H1 (cell line): ENCODE data around the gene TMEM139. TPM values are rescaled to one million over a fixed set of nuclear protein-coding genes. Genes with fewer than 3 reads are reported as not detected.

Experiments used
- CTCF ChIA-PET: fragments of 300-600 bp; sonication (Branson Sonifier 250); formaldehyde crosslinking; loops from one replicate; lab custom pipeline; 2021; ENCODE audit not compliant: partially characterized antibody; lab: Charles Lee
- POLR2A ChIA-PET: fragments of 300-600 bp; sonication (Branson Sonifier 250); formaldehyde crosslinking; loops from one replicate; lab custom pipeline; 2021; ENCODE audit warnings: inconsistent platforms; ENCODE audit not compliant: partially characterized antibody; lab: Charles Lee
- DNase-seq, 2 experiments: peaks; one replicate each; pipeline versions ENCODE4 v3.0.0 to v3.0.0-alpha.2; 2010 to 2022; ENCODE audit warnings: low spot score in 2 of 2, low read depth in 1 of 2, mixed read lengths in 1 of 2
- FAIRE-seq: peaks from 2 replicates; lab custom pipeline; 2011; peaks lifted over from hg19 to GRCh38; lab: Jason Lieb, UNC
- H2AFZ ChIP-seq: 2 replicates; pipeline ENCODE4 v1.8.1; 2012; ENCODE audit warnings: low read length, inconsistent platforms
- H2AK5ac ChIP-seq: 2 replicates; pipeline ENCODE4 v1.6.1; 2013; ENCODE audit warnings: low read depth, low read length
- H2BK120ac ChIP-seq: replicated peaks from 2 replicates; pipeline ENCODE3; 2013; ENCODE audit warnings: low read depth, low read length, inconsistent platforms
- H2BK12ac ChIP-seq: 2 replicates; pipeline ENCODE4 v1.6.1; 2013; ENCODE audit warnings: low read depth, low read length
- H2BK15ac ChIP-seq: 2 replicates; pipeline ENCODE4 v1.6.1; 2013; ENCODE audit warnings: low read length
- H2BK20ac ChIP-seq: 2 replicates; pipeline ENCODE4 v1.6.1; 2013; ENCODE audit warnings: low read length
- H2BK5ac ChIP-seq: 2 replicates; pipeline ENCODE4 v1.6.1; 2013; ENCODE audit warnings: low read depth, low read length
- H3K14ac ChIP-seq: 2 replicates; pipeline ENCODE4 v1.6.1; 2013; ENCODE audit warnings: inconsistent platforms; ENCODE audit not compliant: insufficient read length
- H3K18ac ChIP-seq: 2 replicates; pipeline ENCODE4 v1.6.1; 2013; ENCODE audit warnings: low read length; ENCODE audit errors: extremely low read depth
- H3K23ac ChIP-seq: 2 replicates; pipeline ENCODE4 v1.6.1; 2013; ENCODE audit warnings: inconsistent platforms; ENCODE audit not compliant: insufficient read length
- H3K23me2 ChIP-seq: 2 replicates; pipeline ENCODE4 v1.6.1; 2013; ENCODE audit warnings: low read depth, low read length
- H3K27ac ChIP-seq: 2 replicates; pipeline ENCODE4 v1.6.1; 2011; ENCODE audit warnings: low read depth, low read length, inconsistent platforms
- H3K27me3 ChIP-seq, 4 experiments: replicated peaks in 1 of 4; 1 replicate in 1 of 4; 2 replicates in 3 of 4; pipeline versions ENCODE4 v1.6.1 to v1.8.1; 2011 to 2013; ENCODE audit warnings: low read length in 3 of 4, mild to moderate bottlenecking in 3 of 4, inconsistent platforms in 2 of 4, mixed read lengths in 2 of 4, moderate library complexity in 1 of 4; ENCODE audit not compliant: control insufficient read depth in 3 of 4, insufficient read depth in 3 of 4; ENCODE audit errors: extremely low read depth in 1 of 4
- H3K36me3 ChIP-seq, 4 experiments: 2 replicates each; pipeline versions ENCODE4 v1.6.1 to v1.8.1; 2011 to 2013; ENCODE audit warnings: mild to moderate bottlenecking in 4 of 4, low read length in 3 of 4, moderate library complexity in 2 of 4, control low read depth in 1 of 4, inconsistent platforms in 1 of 4; ENCODE audit not compliant: insufficient read depth in 4 of 4, control insufficient read depth in 2 of 4
- H3K4ac ChIP-seq: replicated peaks from 2 replicates; pipeline ENCODE3; 2013; ENCODE audit warnings: low read length, low read depth, mixed read lengths, inconsistent platforms; ENCODE audit not compliant: insufficient read length
- H3K4me1 ChIP-seq, 4 experiments: replicated peaks in 1 of 4; 1 replicate in 1 of 4; 2 replicates in 3 of 4; pipeline versions ENCODE4 v1.6.1 to v1.8.1; 2011 to 2013; ENCODE audit warnings: low read length in 3 of 4, inconsistent platforms in 2 of 4, mixed read lengths in 1 of 4; ENCODE audit not compliant: insufficient read depth in 4 of 4, control insufficient read depth in 3 of 4
- H3K4me2 ChIP-seq, 2 experiments: 2 replicates each; pipeline versions ENCODE4 v1.6.1 to v1.8.1; 2011 to 2013; ENCODE audit warnings: low read depth in 2 of 2, low read length in 2 of 2, control low read depth in 1 of 2, inconsistent platforms in 1 of 2, mild to moderate bottlenecking in 1 of 2; ENCODE audit not compliant: insufficient read depth in 1 of 2
- H3K4me3 ChIP-seq, 4 experiments: fragments of 200-600, 300-600 bp in 1 of 4; sonication (generic), shearing (Covaris generic), sonication (Bioruptor Twin) in 1 of 4; 2 replicates each; pipeline versions ENCODE4 v1.5.1 to v1.8.1; 2011 to 2016; ENCODE audit warnings: low read length in 4 of 4, low read depth in 3 of 4, control low read depth in 2 of 4, inconsistent platforms in 2 of 4, mild to moderate bottlenecking in 2 of 4, mixed read lengths in 1 of 4, moderate library complexity in 1 of 4; ENCODE audit not compliant: insufficient read depth in 2 of 4; ENCODE audit errors: extremely low read depth in 1 of 4
- H3K56ac ChIP-seq: replicated peaks from 2 replicates; pipeline ENCODE3; 2013; ENCODE audit warnings: low read depth, mild to moderate bottlenecking, mixed read lengths, low read length, inconsistent platforms; ENCODE audit not compliant: insufficient read length
- H3K79me1 ChIP-seq: 2 replicates; pipeline ENCODE4 v1.6.1; 2013; ENCODE audit warnings: low read depth, low read length, control low read depth
- H3K79me2 ChIP-seq, 2 experiments: 2 replicates each; pipeline versions ENCODE4 v1.6.1 to v1.8.1; 2012 to 2013; ENCODE audit warnings: low read length in 2 of 2, mild to moderate bottlenecking in 2 of 2, inconsistent platforms in 1 of 2; ENCODE audit not compliant: insufficient read depth in 2 of 2, control insufficient read depth in 1 of 2
- H3K9ac ChIP-seq, 4 experiments: replicated peaks in 1 of 4; 1 replicate in 1 of 4; 2 replicates in 3 of 4; pipeline versions ENCODE4 v1.6.1 to v1.8.1; 2011 to 2013; ENCODE audit warnings: low read depth in 3 of 4, low read length in 3 of 4, control low read depth in 2 of 4, mild to moderate bottlenecking in 2 of 4, moderate library complexity in 2 of 4, inconsistent platforms in 1 of 4; ENCODE audit errors: extremely low read depth in 1 of 4
- H3K9me3 ChIP-seq, 2 experiments: 2 replicates each; pipeline versions ENCODE4 v1.6.1 to v1.8.1; 2012 to 2013; ENCODE audit warnings: mild to moderate bottlenecking in 2 of 2, moderate library complexity in 2 of 2, control low read depth in 1 of 2, inconsistent platforms in 1 of 2, low read depth in 1 of 2, low read length in 1 of 2, mixed read lengths in 1 of 2; ENCODE audit not compliant: insufficient read depth in 2 of 2
- H4K20me1 ChIP-seq, 2 experiments: replicated peaks in 1 of 2; 2 replicates each; pipeline versions ENCODE3 to v1.8.1; 2011 to 2013; ENCODE audit warnings: inconsistent platforms in 2 of 2, low read length in 2 of 2, mild to moderate bottlenecking in 1 of 2; ENCODE audit not compliant: insufficient read depth in 2 of 2, control insufficient read depth in 1 of 2
- H4K5ac ChIP-seq: 2 replicates; pipeline ENCODE4 v1.6.1; 2013; ENCODE audit warnings: low read length, low read depth, mixed read lengths, inconsistent platforms; ENCODE audit not compliant: insufficient read length
- H4K8ac ChIP-seq: 2 replicates; pipeline ENCODE4 v1.8.0; 2013; ENCODE audit warnings: mild to moderate bottlenecking, moderate library complexity, low read length, inconsistent platforms; ENCODE audit not compliant: insufficient read depth; ENCODE audit errors: extremely low read depth
- H4K91ac ChIP-seq: replicated peaks from 2 replicates; pipeline ENCODE3; 2013; ENCODE audit warnings: low read length, mixed read lengths, inconsistent platforms; ENCODE audit not compliant: insufficient read length
- BCL11A ChIP-seq, 2 experiments: IDR thresholded peaks; one replicate each; pipeline ENCODE4 v1.6.1; 2011; ENCODE audit warnings: low read depth in 2 of 2, low read length in 2 of 2, mild to moderate bottlenecking in 2 of 2
- CBX5 ChIP-seq: fragments of 300-800, 300-1000 bp; sonication (generic); IDR thresholded peaks from 2 replicates; pipeline ENCODE4 v1.7.1; 2016; ENCODE audit warnings: antibody characterized with exemption, low read length, low read depth
- CTBP2 ChIP-seq: IDR thresholded peaks from 2 replicates; pipeline ENCODE4 v1.7.0; 2011; ENCODE audit warnings: borderline replicate concordance, mild to moderate bottlenecking, moderate library complexity, mixed read lengths, low read length; ENCODE audit not compliant: insufficient read depth, insufficient read length
- EP300 ChIP-seq, 2 experiments: IDR thresholded peaks; 1 replicate in 1 of 2; 2 replicates in 1 of 2; pipeline ENCODE4 v1.6.1; 2011 to 2012; ENCODE audit warnings: low read depth in 2 of 2, low read length in 2 of 2, mild to moderate bottlenecking in 2 of 2, borderline replicate concordance in 1 of 2, inconsistent platforms in 1 of 2, moderate library complexity in 1 of 2
- EZH2 ChIP-seq: fragments of 200-600 bp; sonication (generic); IDR thresholded peaks from 2 replicates; pipeline ENCODE4 v1.7.1; 2012; ENCODE audit warnings: low read depth, mild to moderate bottlenecking, moderate library complexity, low read length, inconsistent platforms; ENCODE audit not compliant: severe bottlenecking
- HDAC6 ChIP-seq: IDR thresholded peaks from one replicate; pipeline ENCODE4 v1.7.1; 2012; ENCODE audit warnings: low read depth, mild to moderate bottlenecking, inconsistent platforms, low read length, moderate library complexity
- JUND ChIP-seq: IDR thresholded peaks from 2 replicates; pipeline ENCODE4 v1.6.1; 2011; ENCODE audit warnings: mild to moderate bottlenecking, improper control_type of control experiment, low read length
- KDM1A ChIP-seq: fragments of 200-600, 300-600 bp; sonication (generic); IDR thresholded peaks from 2 replicates; pipeline ENCODE4 v1.7.1; 2016; ENCODE audit warnings: mild to moderate bottlenecking, low read length, borderline replicate concordance
- POU5F1 ChIP-seq: IDR thresholded peaks from 2 replicates; pipeline ENCODE4 v1.6.1; 2011; ENCODE audit warnings: low read depth, mild to moderate bottlenecking, low read length, moderate library complexity
- RAD21 ChIP-seq, 2 experiments: IDR thresholded peaks in 1 of 2; conservative IDR thresholded peaks in 1 of 2; 2 replicates each; pipeline ENCODE4 v1.6.1; 2011; ENCODE audit warnings: low read depth in 2 of 2, low read length in 2 of 2, improper control_type of control experiment in 1 of 2, inconsistent platforms in 1 of 2, mild to moderate bottlenecking in 1 of 2, moderate library complexity in 1 of 2
- RFX5 ChIP-seq: IDR thresholded peaks from 2 replicates; pipeline ENCODE4 v1.6.1; 2011; ENCODE audit warnings: low read depth, low read length, improper control_type of control experiment, borderline replicate concordance
- YY1 ChIP-seq: IDR thresholded peaks from 2 replicates; pipeline ENCODE4 v1.6.1; 2011; ENCODE audit warnings: low read depth, mild to moderate bottlenecking, low read length
- WGBS, 2 experiments: shearing (Covaris generic) in 1 of 2; methylation state at CpG; one replicate each; pipeline versions ENCODE4 v1.1.6 to v1.1.7; 2013 to 2015; ENCODE audit warnings: low lambda C conversion rate in 2 of 2, mixed read lengths in 2 of 2, inconsistent platforms in 1 of 2, low coverage in 1 of 2, missing lambda C conversion rate in 1 of 2; ENCODE audit not compliant: insufficient replicate concordance in 2 of 2, insufficient coverage in 1 of 2, insufficient read length in 1 of 2; ENCODE audit errors: extremely low coverage in 1 of 2, missing lambda C conversion rate in 1 of 2; 5-methylcytosine and 5-hydroxymethylcytosine counted together
- polyA plus RNA-seq, 7 experiments: library from polyadenylated mRNA; depleted of rRNA in 3 of 7; stranded (reverse) in 5 of 7; unstranded in 2 of 7; fragments of >200 nt in 5 of 7; fragments of 200-250 nt in 2 of 7; gene quantifications; 1 replicate in 5 of 7; 2 replicates in 1 of 7; 4 replicates in 1 of 7; pipeline versions ENCODE4 v1.2.1 to v1.2.3, GENCODE V29; 2011 to 2013; ENCODE audit warnings: missing spikeins in 2 of 7, mixed read lengths in 2 of 7
- total RNA-seq: library from RNA; stranded (reverse); fragmentation: NEBNext Ultra II Directional; extraction: Animal tissue kit (Norgen Biotek cat#: 25700); gene quantifications from 2 replicates; pipeline ENCODE4 v1.2.1, GENCODE V29; 2021
- TF ChIP-seq, protein P1 (sequence below): IDR thresholded peaks from 2 replicates; pipeline ENCODE4 v1.6.1; 2011; ENCODE audit warnings: low read length, improper control_type of control experiment

TMEM139 gene
- total and polyA plus RNA-seq, 2 of the 8 experiments (the other 6 are each of a cell fraction or from before 2014, with no cell fraction given): 3.2 to 6.7 TPM

DNA sequence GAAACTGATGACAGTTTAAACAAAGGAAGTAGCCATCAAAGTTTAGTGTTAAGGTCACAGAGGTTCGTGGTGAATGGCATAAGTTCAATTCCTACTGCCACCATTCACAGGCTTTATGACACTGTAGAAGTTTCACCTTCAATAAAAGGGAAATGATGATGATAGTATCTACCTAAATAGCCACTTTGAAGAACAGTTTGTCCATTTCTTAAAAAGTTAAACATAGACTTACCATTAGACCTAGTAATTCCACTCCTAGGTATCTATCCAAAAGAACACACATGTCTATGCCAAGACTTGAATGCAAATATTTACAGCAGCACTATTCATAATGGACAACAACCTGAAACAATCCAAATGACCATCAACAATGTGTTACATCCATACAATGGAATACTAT lies 40.4 kb upstream of the TMEM139 start:
- Histone ChIP-seq H2BK15ac (no peak overlapping the region), H3K79me2 (no peaks in the 10 kb centered on the region), H3K27ac (no peak overlapping the region), H3K4me3 (no peak overlapping the region), H3K14ac (no peak overlapping the region), H3K18ac (no peak overlapping the region), H2BK20ac (no peak overlapping the region), H3K36me3 (no peaks in the 10 kb centered on the region), H2AFZ (no peak overlapping the region), H2BK12ac (no peak overlapping the region), H4K5ac (no peak overlapping the region), H4K8ac (no peak overlapping the region), H3K79me1 (no peaks in the 10 kb centered on the region), H2BK120ac (no peak overlapping the region), H3K9me3 (no peaks in the 10 kb centered on the region), H3K23me2 (no peaks in the 10 kb centered on the region), H3K4me2 (no peak overlapping the region), H3K9ac (no peak overlapping the region), H4K20me1 (no peaks in the 10 kb centered on the region), H2AK5ac (no peak overlapping the region), H2BK5ac (no peak overlapping the region), H4K91ac (no peak overlapping the region), H3K4ac (no peak overlapping the region), H3K27me3 (no peaks in the 10 kb centered on the region; a peak in 2 of 7 replicates), H3K23ac (no peak overlapping the region), H3K4me1 (no peaks in the 10 kb centered on the region), H3K56ac (no peak overlapping the region)
- WGBS, 2 experiments: 100% methylated on average over 1 of the region's 1 CpG; no CpG with 5 or more reads in 1 of the 2 experiments
- DNase-seq: no peak
- no peak for FAIRE-seq
- ChIA-PET POLR2A (no interaction called here), CTCF (interaction anchor here (0.6 to 6.5 kb wide), 6 partner anchors 11 to 277 kb away, joined by 3 to 91 read pairs (median 5); no protein-coding TSS in a partner anchor)
- TF ChIP-seq, protein P1, sequence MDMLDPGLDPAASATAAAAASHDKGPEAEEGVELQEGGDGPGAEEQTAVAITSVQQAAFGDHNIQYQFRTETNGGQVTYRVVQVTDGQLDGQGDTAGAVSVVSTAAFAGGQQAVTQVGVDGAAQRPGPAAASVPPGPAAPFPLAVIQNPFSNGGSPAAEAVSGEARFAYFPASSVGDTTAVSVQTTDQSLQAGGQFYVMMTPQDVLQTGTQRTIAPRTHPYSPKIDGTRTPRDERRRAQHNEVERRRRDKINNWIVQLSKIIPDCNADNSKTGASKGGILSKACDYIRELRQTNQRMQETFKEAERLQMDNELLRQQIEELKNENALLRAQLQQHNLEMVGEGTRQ: no peak
- TF ChIP-seq HDAC6: no peak
- no peak for TF ChIP-seq EZH2
- TF ChIP-seq KDM1A: no peak
- no peak for TF ChIP-seq BCL11A (IDR thresholded peaks at IDR 0.05; ENCODE audit: low read depth in 2 of 2, low read length in 2 of 2)
- TF ChIP-seq RAD21 (IDR thresholded peaks at IDR 0.05 in 1 of 2, conservative IDR thresholded peaks at IDR 0.05 in 1 of 2; ENCODE audit: low read depth in 2 of 2, low read length in 2 of 2): no peak
- no peak for TF ChIP-seq POU5F1
- no peak for TF ChIP-seq CBX5
- TF ChIP-seq YY1: no peak
- no peak for TF ChIP-seq JUND
- TF ChIP-seq CTBP2: no peak
- TF ChIP-seq RFX5: no peak
- no peak for TF ChIP-seq EP300 (IDR thresholded peaks at IDR 0.05; ENCODE audit: borderline replicate concordance in 1 of 2, low read depth in 2 of 2, low read length in 2 of 2)
